ENCODE measurements around the gene GRAMD4. TPM values are rescaled to one million over a fixed set of nuclear protein-coding genes. Genes with fewer than 3 reads are reported as not detected.

GRAMD4 gene
- total RNA-seq, 1 donor from 2014 or later, result 71.4 TPM

DNA sequence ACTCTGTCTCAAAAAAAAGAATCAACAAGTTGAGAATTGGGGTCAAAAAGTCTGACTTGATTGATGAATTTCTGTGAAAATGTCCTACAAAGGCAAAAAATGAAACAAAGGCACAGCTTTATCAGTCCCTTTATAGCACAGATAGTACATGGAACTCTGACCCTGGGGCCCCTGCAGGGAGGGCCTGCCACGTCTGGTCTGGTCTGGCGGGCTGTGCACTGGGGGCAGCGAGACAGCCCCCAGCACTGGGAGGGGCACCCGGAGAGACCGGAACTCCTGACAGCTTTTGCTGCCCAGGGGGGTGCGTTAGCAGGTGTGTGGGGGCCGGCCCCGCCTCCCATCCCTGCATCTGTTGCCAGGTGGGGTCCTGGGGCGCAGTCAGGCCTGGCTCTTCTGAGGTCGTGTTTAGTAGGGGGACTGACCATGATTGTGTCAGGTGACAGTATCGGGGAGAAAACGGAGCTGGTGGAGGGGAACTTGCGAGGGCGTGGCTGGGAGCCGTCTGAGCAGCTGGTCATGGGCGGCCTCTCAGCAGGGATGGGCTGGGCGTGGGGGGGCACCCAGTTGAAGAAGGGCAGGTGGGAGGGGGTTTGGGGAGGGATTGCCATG, 51.7 kb downstream of the GRAMD4 start:
- no peak overlapping the region for H3K27ac ChIP-seq
- H3K36me3 ChIP-seq, result peaks cover 66% of the 10 kb centered on the region
- no peaks in the 10 kb centered on the region for H3K27me3 ChIP-seq
- intact Hi-C loops (cut with DNase I), result no loop called here
- ATAC-seq, result no peak
- H3K4me1 ChIP-seq, result peaks cover 8% of the 10 kb centered on the region
- TF ChIP-seq, protein P1, sequence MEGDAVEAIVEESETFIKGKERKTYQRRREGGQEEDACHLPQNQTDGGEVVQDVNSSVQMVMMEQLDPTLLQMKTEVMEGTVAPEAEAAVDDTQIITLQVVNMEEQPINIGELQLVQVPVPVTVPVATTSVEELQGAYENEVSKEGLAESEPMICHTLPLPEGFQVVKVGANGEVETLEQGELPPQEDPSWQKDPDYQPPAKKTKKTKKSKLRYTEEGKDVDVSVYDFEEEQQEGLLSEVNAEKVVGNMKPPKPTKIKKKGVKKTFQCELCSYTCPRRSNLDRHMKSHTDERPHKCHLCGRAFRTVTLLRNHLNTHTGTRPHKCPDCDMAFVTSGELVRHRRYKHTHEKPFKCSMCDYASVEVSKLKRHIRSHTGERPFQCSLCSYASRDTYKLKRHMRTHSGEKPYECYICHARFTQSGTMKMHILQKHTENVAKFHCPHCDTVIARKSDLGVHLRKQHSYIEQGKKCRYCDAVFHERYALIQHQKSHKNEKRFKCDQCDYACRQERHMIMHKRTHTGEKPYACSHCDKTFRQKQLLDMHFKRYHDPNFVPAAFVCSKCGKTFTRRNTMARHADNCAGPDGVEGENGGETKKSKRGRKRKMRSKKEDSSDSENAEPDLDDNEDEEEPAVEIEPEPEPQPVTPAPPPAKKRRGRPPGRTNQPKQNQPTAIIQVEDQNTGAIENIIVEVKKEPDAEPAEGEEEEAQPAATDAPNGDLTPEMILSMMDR (IDR thresholded peaks at IDR 0.05), result no peak
- H3K4me3 ChIP-seq, result no peak overlapping the region
- H3K9me3 ChIP-seq, result no peaks in the 10 kb centered on the region
- DNase-seq, result no peak

DNA sequence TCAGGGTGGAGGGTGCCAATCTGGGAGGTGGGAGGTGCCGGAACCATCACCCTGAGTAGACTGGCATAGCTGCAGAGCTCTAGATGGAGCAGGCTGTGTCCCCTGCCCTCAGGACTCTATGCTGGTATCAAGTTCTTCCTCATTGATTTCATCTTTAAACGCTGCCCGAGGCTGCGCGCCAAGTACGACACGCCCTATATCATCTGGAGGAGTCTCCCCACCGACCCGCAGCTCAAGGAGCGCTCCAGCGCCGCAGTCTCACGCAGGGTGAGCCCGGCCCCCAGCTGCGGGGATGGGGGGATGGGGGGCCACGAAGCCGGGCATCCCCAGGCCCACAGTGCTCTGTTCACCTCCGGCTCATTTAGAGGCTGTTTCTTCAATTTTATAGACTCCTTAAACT, 52.5 kb downstream of the GRAMD4 start:
- DNase-seq (no peak), ATAC-seq (no peak)
- TF ChIP-seq, protein P1 (IDR thresholded peaks at IDR 0.05), result no peak
- Histone ChIP-seq H3K4me1 (peaks cover 8% of the 10 kb centered on the region), H3K27me3 (no peaks in the 10 kb centered on the region), H3K9me3 (no peaks in the 10 kb centered on the region), H3K4me3 (no peak overlapping the region), H3K36me3 (peaks cover 66% of the 10 kb centered on the region), H3K27ac (no peak overlapping the region)
- intact Hi-C loops (cut with DNase I), result no loop called here

DNA sequence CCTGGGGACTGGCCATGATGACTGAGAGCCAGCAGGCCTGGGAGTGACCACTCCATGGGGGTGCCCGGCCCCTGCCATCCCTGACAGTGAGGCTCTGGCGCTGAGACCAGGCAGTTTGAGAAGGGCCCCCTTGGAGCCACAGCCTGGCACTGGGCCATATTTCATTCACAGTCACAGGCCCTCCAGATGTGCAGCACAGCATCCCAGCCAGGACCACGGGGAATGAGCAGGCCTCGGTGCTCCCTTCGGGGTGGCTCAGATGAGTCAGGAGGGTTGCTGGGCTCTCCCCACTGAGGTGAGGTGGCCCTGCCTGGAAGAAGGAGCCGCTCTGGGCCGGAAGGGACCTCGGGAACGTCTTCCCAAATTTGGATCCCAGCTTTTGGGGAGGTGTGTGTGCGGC, 53.0 kb downstream of the GRAMD4 start:
- peaks cover 8% of the 10 kb centered on the region for H3K4me1 ChIP-seq
- intact Hi-C loops (cut with DNase I), result no loop called here
- DNase-seq (no peak), ATAC-seq (no peak)
- H3K27ac ChIP-seq, result no peak overlapping the region
- TF ChIP-seq, protein P1 (IDR thresholded peaks at IDR 0.05), result no peak
- no peaks in the 10 kb centered on the region for H3K9me3 ChIP-seq
- H3K4me3 ChIP-seq, result no peak overlapping the region
- no peaks in the 10 kb centered on the region for H3K27me3 ChIP-seq
- peaks cover 63% of the 10 kb centered on the region for H3K36me3 ChIP-seq

DNA sequence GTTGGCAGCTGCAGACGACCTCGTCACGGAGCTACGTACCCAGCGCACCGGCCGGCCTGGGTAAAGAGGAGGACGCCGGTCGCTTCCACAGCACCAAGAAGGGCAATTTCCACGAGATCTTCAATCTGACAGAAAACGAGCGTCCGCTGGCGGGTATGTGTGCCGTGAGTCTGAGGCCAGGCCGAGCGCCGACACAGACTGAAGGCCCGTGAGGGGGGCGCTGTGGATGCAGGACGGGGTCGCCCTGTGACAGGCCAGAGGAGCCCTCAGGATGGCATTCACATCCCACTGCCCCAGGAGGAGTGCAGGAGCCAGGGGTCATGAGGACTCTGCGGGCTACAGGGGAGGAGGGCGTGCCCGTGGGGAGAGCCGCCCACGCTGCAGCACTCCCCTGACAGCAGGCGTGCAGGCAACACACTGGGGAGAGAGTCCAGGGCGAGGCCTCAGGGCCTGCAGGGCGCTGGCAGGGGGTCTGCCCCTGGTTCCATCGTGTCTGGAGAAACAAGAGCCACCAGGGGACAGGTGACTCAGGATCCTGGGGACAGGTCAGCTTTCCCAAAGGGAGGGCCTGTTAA, 53.6 kb downstream of the GRAMD4 start:
- no peaks in the 10 kb centered on the region for H3K9me3 ChIP-seq
- H3K27me3 ChIP-seq, result no peaks in the 10 kb centered on the region
- DNase-seq (no peak), ATAC-seq (peak; percentile 3)
- H3K27ac ChIP-seq, result no peak overlapping the region
- TF ChIP-seq, protein P1 (IDR thresholded peaks at IDR 0.05), result no peak
- intact Hi-C loops (cut with DNase I), result no loop called here
- peaks cover 8% of the 10 kb centered on the region for H3K4me1 ChIP-seq
- H3K36me3 ChIP-seq, result peaks cover 58% of the 10 kb centered on the region
- no peak overlapping the region for H3K4me3 ChIP-seq

DNA sequence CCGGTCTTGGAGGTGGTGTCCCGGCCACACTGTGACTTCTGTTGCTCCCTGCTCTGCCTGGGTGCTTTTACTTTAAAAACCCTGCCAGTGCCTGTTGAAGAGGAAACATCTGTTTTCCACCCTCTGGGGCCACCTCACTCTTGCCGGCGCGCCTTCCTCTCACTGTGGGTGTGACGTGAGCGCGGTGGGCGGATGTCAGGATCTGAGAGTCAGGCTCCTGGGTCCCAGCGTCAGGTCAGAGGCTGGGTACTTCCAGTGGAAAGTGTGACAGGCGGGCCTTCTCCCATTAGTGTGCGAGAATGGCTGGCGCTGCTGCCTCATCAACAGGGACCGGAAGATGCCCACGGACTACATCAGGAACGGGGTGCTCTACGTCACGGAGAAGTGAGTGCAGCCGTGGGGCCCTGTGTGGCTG, 54.2 kb downstream of the GRAMD4 start:
- H3K36me3 ChIP-seq, result peaks cover 52% of the 10 kb centered on the region

More for the DNA sequence above, 54.2 kb downstream of the GRAMD4 start:
- Histone ChIP-seq H3K9me3 (no peaks in the 10 kb centered on the region), H3K27ac (no peak overlapping the region), H3K4me1 (peaks cover 8% of the 10 kb centered on the region), H3K4me3 (no peak overlapping the region), H3K27me3 (no peaks in the 10 kb centered on the region)
- no peak for DNase-seq
- peak; percentile 2 for ATAC-seq
- TF ChIP-seq, protein P1 (IDR thresholded peaks at IDR 0.05), result no peak
- intact Hi-C loops (cut with DNase I), result no loop called here

Data from upper lobe of right lung (tissue), 1 donor.